NB4 (cell line): Measurements from ENCODE around the gene SIGLEC12.

Source experiments
- CTCF ChIP-seq: IDR thresholded peaks from one replicate; pipeline ENCODE4 v1.5.1; 2012; ENCODE audit warnings: low read depth, low read length
- MAX ChIP-seq: IDR thresholded peaks from 2 replicates; pipeline ENCODE4 v1.6.1; 2011; ENCODE audit warnings: low read depth, low read length
- POLR2A ChIP-seq: IDR thresholded peaks from 2 replicates; pipeline ENCODE4 v1.6.1; 2011; ENCODE audit warnings: mild to moderate bottlenecking; ENCODE audit not compliant: insufficient read length; ENCODE audit errors: extremely low read depth

- TF ChIP-seq POLR2A = no peak
- no peak for TF ChIP-seq CTCF
- no peak for TF ChIP-seq MAX
Observed at GRCh38 chr19:51450730-51451307, 50.8 kb downstream of the SIGLEC12 start.
